Ovary (tissue), 3 donors: ENCODE results near the gene CELF2.

Source experiments
- EP300 ChIP-seq: sonication (generic); formaldehyde crosslinking; IDR thresholded peaks from one replicate; pipeline ENCODE4 v1.6.1; 2017; ENCODE audit warnings: antibody characterized with exemption
- POLR2A ChIP-seq: fragments of 450-650 bp; IDR thresholded peaks from one replicate; pipeline ENCODE4 v1.6.1; 2017; ENCODE audit warnings: antibody characterized with exemption, mild to moderate bottlenecking, moderate library complexity
- TF ChIP-seq, protein P1 (sequence below), 3 donors: fragments of 450-650 bp in 2 of 3; fragments of 200-600 bp in 1 of 3; IDR thresholded peaks; one replicate each; pipeline versions ENCODE4 v1.5.1 to v1.8.0; 2016 to 2022; ENCODE audit warnings: antibody characterized with exemption in 3 of 3, mild to moderate bottlenecking in 1 of 3
- donor health status: DM: no; HTN: no; CAD: no.

DNA sequence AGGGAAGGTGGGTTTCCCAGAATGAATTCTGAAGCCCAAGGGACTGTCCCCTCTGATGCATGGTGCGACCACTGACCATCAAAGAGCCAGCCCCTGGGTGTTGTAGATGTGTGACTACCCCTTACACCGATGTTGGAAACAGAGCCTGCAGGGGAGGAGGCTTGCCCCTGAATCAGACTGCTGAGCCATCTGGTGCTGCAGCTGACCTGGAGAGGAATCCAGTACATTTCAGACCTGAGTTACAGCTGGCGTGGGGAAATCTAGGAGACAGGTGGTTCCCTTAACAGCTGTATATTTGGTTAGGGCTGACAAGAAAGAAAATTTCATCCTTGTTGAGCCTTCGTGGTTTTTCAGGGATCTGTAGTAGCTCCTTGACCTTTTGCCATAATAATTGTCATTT lies 195.5 kb downstream of the CELF2 start:
- TF ChIP-seq, protein P1, sequence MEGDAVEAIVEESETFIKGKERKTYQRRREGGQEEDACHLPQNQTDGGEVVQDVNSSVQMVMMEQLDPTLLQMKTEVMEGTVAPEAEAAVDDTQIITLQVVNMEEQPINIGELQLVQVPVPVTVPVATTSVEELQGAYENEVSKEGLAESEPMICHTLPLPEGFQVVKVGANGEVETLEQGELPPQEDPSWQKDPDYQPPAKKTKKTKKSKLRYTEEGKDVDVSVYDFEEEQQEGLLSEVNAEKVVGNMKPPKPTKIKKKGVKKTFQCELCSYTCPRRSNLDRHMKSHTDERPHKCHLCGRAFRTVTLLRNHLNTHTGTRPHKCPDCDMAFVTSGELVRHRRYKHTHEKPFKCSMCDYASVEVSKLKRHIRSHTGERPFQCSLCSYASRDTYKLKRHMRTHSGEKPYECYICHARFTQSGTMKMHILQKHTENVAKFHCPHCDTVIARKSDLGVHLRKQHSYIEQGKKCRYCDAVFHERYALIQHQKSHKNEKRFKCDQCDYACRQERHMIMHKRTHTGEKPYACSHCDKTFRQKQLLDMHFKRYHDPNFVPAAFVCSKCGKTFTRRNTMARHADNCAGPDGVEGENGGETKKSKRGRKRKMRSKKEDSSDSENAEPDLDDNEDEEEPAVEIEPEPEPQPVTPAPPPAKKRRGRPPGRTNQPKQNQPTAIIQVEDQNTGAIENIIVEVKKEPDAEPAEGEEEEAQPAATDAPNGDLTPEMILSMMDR (IDR thresholded peaks at IDR 0.05) = no peak
- TF ChIP-seq POLR2A (no peak), EP300 (no peak)
